HCT116 (cell line): ENCODE results near the gene PPFIA1.

Source experiments
- CEBPB ChIP-seq: IDR thresholded peaks from 2 replicates; pipeline ENCODE4 v1.6.1; 2012; ENCODE audit warnings: low read depth
- ELF1 ChIP-seq: IDR thresholded peaks from 2 replicates; pipeline ENCODE4 v1.6.1; 2012; ENCODE audit warnings: low read depth, borderline replicate concordance
- EZH2 ChIP-seq: fragments of 200-600 bp; sonication (generic); IDR thresholded peaks from 2 replicates; pipeline ENCODE4 v1.6.1; 2017; ENCODE audit warnings: antibody characterized with exemption, mixed run types
- JUND ChIP-seq: IDR thresholded peaks from 2 replicates; pipeline ENCODE4 v1.6.1; 2012
- POLR2A ChIP-seq: IDR thresholded peaks from 2 replicates; pipeline ENCODE4 v1.7.0; 2011; ENCODE audit warnings: borderline replicate concordance; ENCODE audit not compliant: insufficient read depth, insufficient read length; ENCODE audit errors: extremely low read depth
- SIN3A ChIP-seq: IDR thresholded peaks from 2 replicates; pipeline ENCODE4 v1.6.1; 2012; ENCODE audit warnings: low read depth
- YY1 ChIP-seq: IDR thresholded peaks from 2 replicates; pipeline ENCODE4 v1.6.1; 2011; ENCODE audit warnings: low read length, low read depth, moderate library complexity, mild to moderate bottlenecking; ENCODE audit not compliant: insufficient replicate concordance; ENCODE audit errors: extremely low read depth
- ZFX ChIP-seq: fragments of 450-650 bp; IDR thresholded peaks from 2 replicates; pipeline ENCODE4 v1.6.1; 2017
- TF ChIP-seq, protein P1 (sequence below): IDR thresholded peaks from 2 replicates; pipeline ENCODE4 v1.6.1; 2012
- TF ChIP-seq, protein P2 (sequence below), 3 experiments: fragments of 200-600 bp in 1 of 3; sonication (generic) in 1 of 3; IDR thresholded peaks in 2 of 3; conservative IDR thresholded peaks in 1 of 3; 2 replicates each; pipeline ENCODE4 v1.5.1; 2012 to 2017; ENCODE audit warnings: low read depth in 2 of 3, low read length in 2 of 3, antibody characterized with exemption in 1 of 3, borderline replicate concordance in 1 of 3, control low read depth in 1 of 3, mild to moderate bottlenecking in 1 of 3, mixed read lengths in 1 of 3, mixed run types in 1 of 3, moderate library complexity in 1 of 3; ENCODE audit not compliant: insufficient read depth in 1 of 3

DNA sequence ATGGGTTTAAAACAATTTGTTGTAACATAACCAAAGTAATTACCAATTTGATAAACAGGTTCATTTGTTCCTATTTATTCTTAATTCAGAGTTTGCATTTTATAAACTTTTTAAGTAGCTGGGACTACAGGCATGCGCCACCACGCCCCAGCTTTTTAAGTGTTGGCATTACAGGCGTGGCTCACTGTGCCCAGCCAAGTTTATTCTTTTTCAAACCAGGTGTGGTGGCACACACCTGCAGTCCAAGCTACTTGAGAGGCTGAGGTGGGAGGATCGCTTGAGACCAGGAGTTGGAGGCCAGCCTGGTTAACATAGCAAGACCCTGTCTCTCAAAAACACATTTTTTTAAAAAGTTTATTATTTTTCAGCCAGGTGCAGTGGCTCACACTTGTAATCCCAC lies 19.1 kb downstream of the PPFIA1 start:
- TF ChIP-seq, protein P1, sequence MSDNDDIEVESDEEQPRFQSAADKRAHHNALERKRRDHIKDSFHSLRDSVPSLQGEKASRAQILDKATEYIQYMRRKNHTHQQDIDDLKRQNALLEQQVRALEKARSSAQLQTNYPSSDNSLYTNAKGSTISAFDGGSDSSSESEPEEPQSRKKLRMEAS, result no peak
- TF ChIP-seq CEBPB (no peak), EZH2 (no peak), POLR2A (no peak), ELF1 (no peak), SIN3A (no peak), YY1 (no peak), JUND (no peak), ZFX (no peak)
- TF ChIP-seq, protein P2, sequence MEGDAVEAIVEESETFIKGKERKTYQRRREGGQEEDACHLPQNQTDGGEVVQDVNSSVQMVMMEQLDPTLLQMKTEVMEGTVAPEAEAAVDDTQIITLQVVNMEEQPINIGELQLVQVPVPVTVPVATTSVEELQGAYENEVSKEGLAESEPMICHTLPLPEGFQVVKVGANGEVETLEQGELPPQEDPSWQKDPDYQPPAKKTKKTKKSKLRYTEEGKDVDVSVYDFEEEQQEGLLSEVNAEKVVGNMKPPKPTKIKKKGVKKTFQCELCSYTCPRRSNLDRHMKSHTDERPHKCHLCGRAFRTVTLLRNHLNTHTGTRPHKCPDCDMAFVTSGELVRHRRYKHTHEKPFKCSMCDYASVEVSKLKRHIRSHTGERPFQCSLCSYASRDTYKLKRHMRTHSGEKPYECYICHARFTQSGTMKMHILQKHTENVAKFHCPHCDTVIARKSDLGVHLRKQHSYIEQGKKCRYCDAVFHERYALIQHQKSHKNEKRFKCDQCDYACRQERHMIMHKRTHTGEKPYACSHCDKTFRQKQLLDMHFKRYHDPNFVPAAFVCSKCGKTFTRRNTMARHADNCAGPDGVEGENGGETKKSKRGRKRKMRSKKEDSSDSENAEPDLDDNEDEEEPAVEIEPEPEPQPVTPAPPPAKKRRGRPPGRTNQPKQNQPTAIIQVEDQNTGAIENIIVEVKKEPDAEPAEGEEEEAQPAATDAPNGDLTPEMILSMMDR (IDR thresholded peaks at IDR 0.05 in 2 of 3, conservative IDR thresholded peaks at IDR 0.05 in 1 of 3; ENCODE audit: borderline replicate concordance in 1 of 3, insufficient read depth in 1 of 3, low read depth in 2 of 3, low read length in 2 of 3), result no peak
